NCI-H187 treated with DMSO at 0.1 percent for 48 hours (cell line): Measurements from ENCODE around the gene KLHL2.

Source experiments
- DNase-seq: peaks from one replicate; lab custom pipeline; 2025; lab: John Stamatoyannopoulos, UW

Gene KLHL2

GRCh38 chr4:165289423-165289785 lies 82.0 kb downstream of the KLHL2 start:
- no peak for DNase-seq

- no peak for DNase-seq
These were observed 85.7 kb downstream of the KLHL2 start for GRCh38 chr4:165293061-165293460.

GRCh38 chr4:165293927-165294649 lies 86.7 kb downstream of the KLHL2 start:
- DNase-seq: no peak

GRCh38 chr4:165294907-165295306 lies 87.5 kb downstream of the KLHL2 start:
- no peak for DNase-seq

- no peak for DNase-seq
These were observed 90.3 kb downstream of the KLHL2 start for GRCh38 chr4:165297626-165298025.

GRCh38 chr4:165299399-165300060 lies 92.2 kb downstream of the KLHL2 start:
- no peak for DNase-seq

GRCh38 chr4:165301833-165302232 lies 94.5 kb downstream of the KLHL2 start:
- DNase-seq: no peak

GRCh38 chr4:165302658-165303057 lies 95.3 kb downstream of the KLHL2 start:
- no peak for DNase-seq

- DNase-seq: no peak
These were observed 100.8 kb downstream of the KLHL2 start for GRCh38 chr4:165308166-165308565.

- DNase-seq: no peak
These were observed 101.2 kb downstream of the KLHL2 start for GRCh38 chr4:165308606-165309005.

- no peak for DNase-seq
These were observed 102.1 kb downstream of the KLHL2 start for GRCh38 chr4:165309456-165309855.

GRCh38 chr4:165312506-165312905 lies 105.1 kb downstream of the KLHL2 start:
- no peak for DNase-seq

- no peak for DNase-seq
These were observed 111.7 kb downstream of the KLHL2 start for GRCh38 chr4:165319030-165319429.

GRCh38 chr4:165319509-165319908 lies 112.1 kb downstream of the KLHL2 start:
- DNase-seq: no peak

GRCh38 chr4:165324236-165324917 lies 117.0 kb downstream of the KLHL2 start:
- DNase-seq: no peak

- DNase-seq: no peak
These were observed 117.5 kb downstream of the KLHL2 start for GRCh38 chr4:165324918-165325304.

- no peak for DNase-seq
These were observed 118.6 kb downstream of the KLHL2 start for GRCh38 chr4:165325732-165326512.

GRCh38 chr4:165326831-165327210 lies 119.5 kb downstream of the KLHL2 start:
- DNase-seq: no peak

- DNase-seq: peak; percentile 66
These were observed 120.1 kb downstream of the KLHL2 start, which contains the start of gene MSMO1 for GRCh38 chr4:165327211-165328100. Gene MSMO1 (plus strand): TSS chr4:165327669. CDS start chr4:165333371, 5,702 bp downstream.

GRCh38 chr4:165328101-165328425 lies 120.7 kb downstream of the KLHL2 start:
- no peak for DNase-seq

GRCh38 chr4:165328708-165329107 lies 121.3 kb downstream of the KLHL2 start:
- DNase-seq: no peak
